HFFc6 (cell line): ENCODE measurements around the gene CCDC177. TPM values are rescaled to one million over a fixed set of nuclear protein-coding genes. Genes with fewer than 3 reads are reported as not detected.

Experiments
- DNase-seq: peaks from one replicate; pipeline ENCODE4 v3.0.0-alpha.2; 2018
- H3K27ac Mint-ChIP-seq: 2 replicates; pipeline ENCODE4 v1.8.0; 2020; ENCODE audit warnings: mild to moderate bottlenecking, mixed read lengths
- H3K27me3 Mint-ChIP-seq: 2 replicates; pipeline ENCODE4 v1.8.0; 2021; ENCODE audit warnings: mild to moderate bottlenecking, moderate library complexity, mixed read lengths; ENCODE audit not compliant: insufficient read depth
- H3K36me3 Mint-ChIP-seq: 2 replicates; pipeline ENCODE4 v1.8.0; 2021; ENCODE audit warnings: low read depth, mixed read lengths
- H3K4me1 Mint-ChIP-seq: 2 replicates; pipeline ENCODE4 v1.8.0; 2020; ENCODE audit warnings: low read depth, mixed read lengths
- H3K4me3 Mint-ChIP-seq: 2 replicates; pipeline ENCODE4 v1.8.0; 2020; ENCODE audit warnings: mild to moderate bottlenecking, moderate library complexity, mixed read lengths
- H3K9me3 Mint-ChIP-seq: 2 replicates; pipeline ENCODE4 v1.8.0; 2020; ENCODE audit warnings: mild to moderate bottlenecking, mixed read lengths
- total RNA-seq, 6 experiments: library from RNA; stranded (reverse); fragmentation: NEBNext Ultra II Directional; extraction: Animal tissue kit (Norgen Biotek cat#: 25700); gene quantifications; 2 replicates in 1 of 6; 3 replicates in 5 of 6; pipeline ENCODE4 v1.2.3, GENCODE V29; 2021
- TF ChIP-seq, protein P1 (sequence below): fragments of 200-600 bp; sonication (generic); IDR thresholded peaks from 2 replicates; pipeline ENCODE4 v1.5.0; 2021; ENCODE audit warnings: antibody characterized with exemption, mild to moderate bottlenecking

The CCDC177 gene
- total RNA-seq, 6 experiments from 2014 or later, result not detected

DNA sequence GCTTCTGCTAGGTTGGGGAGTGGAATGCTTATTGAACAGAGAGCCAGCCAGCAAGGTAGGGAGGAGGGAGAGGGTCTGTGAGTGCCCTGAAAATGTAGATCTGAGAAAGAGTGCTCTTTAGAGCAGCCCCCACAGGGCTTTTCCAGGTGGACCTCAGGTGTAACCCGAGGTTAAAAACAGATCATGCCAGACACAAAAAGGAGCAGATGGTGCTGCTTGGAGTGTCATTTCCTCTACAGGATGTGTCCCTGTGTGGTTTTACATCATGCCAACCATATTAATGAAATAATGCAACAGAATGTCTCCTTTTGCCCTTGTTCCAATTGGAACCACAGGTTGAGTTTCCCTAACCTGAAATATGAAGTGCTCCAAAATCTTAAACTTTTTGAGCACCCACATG, 43.1 kb upstream of the CCDC177 start:
- Mint-ChIP-seq H3K9me3 (no peaks in the 10 kb centered on the region), H3K27ac (no peak overlapping the region; the same call in 1 of the 2 replicates), H3K4me1 (peaks cover 89% of the 10 kb centered on the region)

GRCh38 chr14:69616408-69616773, 41.7 kb upstream of the CCDC177 start:
- H3K4me3 Mint-ChIP-seq, result peak overlapping the region; percentile 84
- no peaks in the 10 kb centered on the region for H3K36me3 Mint-ChIP-seq
- no peaks in the 10 kb centered on the region for H3K27me3 Mint-ChIP-seq
- TF ChIP-seq, protein P1, sequence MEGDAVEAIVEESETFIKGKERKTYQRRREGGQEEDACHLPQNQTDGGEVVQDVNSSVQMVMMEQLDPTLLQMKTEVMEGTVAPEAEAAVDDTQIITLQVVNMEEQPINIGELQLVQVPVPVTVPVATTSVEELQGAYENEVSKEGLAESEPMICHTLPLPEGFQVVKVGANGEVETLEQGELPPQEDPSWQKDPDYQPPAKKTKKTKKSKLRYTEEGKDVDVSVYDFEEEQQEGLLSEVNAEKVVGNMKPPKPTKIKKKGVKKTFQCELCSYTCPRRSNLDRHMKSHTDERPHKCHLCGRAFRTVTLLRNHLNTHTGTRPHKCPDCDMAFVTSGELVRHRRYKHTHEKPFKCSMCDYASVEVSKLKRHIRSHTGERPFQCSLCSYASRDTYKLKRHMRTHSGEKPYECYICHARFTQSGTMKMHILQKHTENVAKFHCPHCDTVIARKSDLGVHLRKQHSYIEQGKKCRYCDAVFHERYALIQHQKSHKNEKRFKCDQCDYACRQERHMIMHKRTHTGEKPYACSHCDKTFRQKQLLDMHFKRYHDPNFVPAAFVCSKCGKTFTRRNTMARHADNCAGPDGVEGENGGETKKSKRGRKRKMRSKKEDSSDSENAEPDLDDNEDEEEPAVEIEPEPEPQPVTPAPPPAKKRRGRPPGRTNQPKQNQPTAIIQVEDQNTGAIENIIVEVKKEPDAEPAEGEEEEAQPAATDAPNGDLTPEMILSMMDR, result no peak
- H3K4me1 Mint-ChIP-seq, result peaks cover 86% of the 10 kb centered on the region
- H3K9me3 Mint-ChIP-seq, result no peaks in the 10 kb centered on the region
- no peak for DNase-seq
- H3K27ac Mint-ChIP-seq, result peak overlapping the region; percentile 88

More for the DNA sequence above, 43.1 kb upstream of the CCDC177 start:
- H3K27me3 Mint-ChIP-seq, result no peaks in the 10 kb centered on the region
- no peak overlapping the region for H3K4me3 Mint-ChIP-seq
- TF ChIP-seq, protein P1, result no peak
- DNase-seq, result no peak
- no peaks in the 10 kb centered on the region for H3K36me3 Mint-ChIP-seq

DNA sequence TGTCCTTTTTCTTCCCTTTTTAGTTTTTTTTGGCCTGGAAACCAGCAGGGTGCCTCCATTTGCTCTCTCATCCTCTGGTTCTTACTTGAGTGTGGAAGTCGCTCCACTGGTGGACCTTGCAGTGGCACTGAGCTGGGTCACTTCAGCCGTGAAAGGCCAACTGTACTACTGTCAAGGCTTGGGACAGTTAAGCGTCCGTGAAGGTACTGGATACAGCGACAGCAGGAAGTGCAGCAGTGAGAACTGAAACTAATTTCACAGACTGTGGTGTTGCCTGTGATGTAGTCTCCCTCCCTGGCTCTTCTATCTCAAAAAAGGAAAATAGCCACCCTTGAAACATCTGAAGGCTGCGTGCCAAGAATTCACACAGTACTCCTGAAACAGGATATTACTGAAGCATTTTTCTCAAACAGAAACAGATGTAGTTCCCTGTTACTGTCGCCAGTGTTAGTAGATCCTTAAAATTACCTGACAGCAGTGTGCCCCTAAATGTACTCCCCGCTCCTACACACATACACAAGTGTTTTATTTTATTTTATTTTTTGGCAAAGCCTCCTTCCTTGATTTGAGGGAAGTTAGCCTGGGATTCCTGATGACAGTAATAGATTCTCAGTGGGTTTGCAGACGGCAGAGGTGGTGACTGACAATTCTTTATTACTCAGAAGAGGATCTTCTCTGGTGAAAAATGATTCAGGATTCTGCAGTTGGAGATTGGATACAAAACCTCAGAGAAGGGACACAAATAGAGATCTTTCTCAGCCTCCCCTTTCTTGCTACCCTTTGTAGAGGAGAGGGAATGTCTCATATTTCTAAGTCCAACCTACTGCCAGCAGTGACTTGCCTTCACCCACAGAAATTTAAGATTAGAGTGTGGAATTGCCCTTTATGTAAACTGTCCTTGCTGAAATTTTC, 41.1 kb upstream of the CCDC177 start:
- Mint-ChIP-seq H3K27me3 (no peaks in the 10 kb centered on the region), H3K36me3 (no peaks in the 10 kb centered on the region), H3K9me3 (no peaks in the 10 kb centered on the region), H3K4me3 (peak overlapping the region; percentile 84), H3K27ac (peak overlapping the region; percentile 88), H3K4me1 (peaks cover 82% of the 10 kb centered on the region)
- TF ChIP-seq, protein P1, result peak; percentile 26; the same call in 1 of the 2 replicates
- DNase-seq, result peak; percentile 61

DNA sequence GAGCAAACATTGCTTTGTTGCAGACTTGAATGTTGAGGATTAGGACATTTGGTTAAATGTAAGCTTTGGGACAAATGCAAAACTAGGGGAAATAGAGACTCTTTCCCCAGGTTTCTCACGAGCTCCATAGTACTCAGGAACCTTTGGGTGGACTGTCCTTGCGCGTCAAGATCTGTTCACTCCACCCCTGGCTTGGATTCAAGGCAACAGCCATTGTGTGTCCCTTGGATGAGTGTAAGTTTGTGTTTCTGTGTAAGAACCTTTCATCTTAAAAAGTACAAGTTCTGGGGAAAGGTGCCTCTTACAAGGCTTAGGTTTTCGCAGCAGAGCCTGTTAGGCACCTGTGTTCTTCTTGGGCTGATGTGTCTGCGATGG, 40.4 kb upstream of the CCDC177 start:
- Mint-ChIP-seq H3K36me3 (no peaks in the 10 kb centered on the region), H3K9me3 (no peaks in the 10 kb centered on the region), H3K4me1 (peaks cover 82% of the 10 kb centered on the region), H3K4me3 (peak overlapping the region; percentile 84), H3K27me3 (no peaks in the 10 kb centered on the region), H3K27ac (peak overlapping the region; percentile 88)
- DNase-seq, result no peak
- TF ChIP-seq, protein P1, result no peak

- H3K27me3 Mint-ChIP-seq, result no peaks in the 10 kb centered on the region
- peaks cover 82% of the 10 kb centered on the region for H3K4me1 Mint-ChIP-seq
- peak overlapping the region; percentile 57 for H3K27ac Mint-ChIP-seq
- H3K4me3 Mint-ChIP-seq, result peak overlapping the region; percentile 6
- DNase-seq, result no peak
- no peaks in the 10 kb centered on the region for H3K36me3 Mint-ChIP-seq
- H3K9me3 Mint-ChIP-seq, result no peaks in the 10 kb centered on the region
- TF ChIP-seq, protein P1, result no peak
Measured at GRCh38 chr14:69614592-69614991, 39.9 kb upstream of the CCDC177 start.
